Stimulated activated CD4-positive, alpha-beta T cell treated with anti-CD3 and anti-CD28 coated beads, Interleukin-2, amount 100 ng/mL, for 48 hours (primary cell): Measurements from ENCODE around the gene MYO15A.

Source experiments
- DNase-seq, 2 donors: peaks; one replicate each; pipeline ENCODE4 v3.0.0-alpha.2; 2020

MYO15A gene

GRCh38 chr17:18108401-18109312, at the start of gene MYO15A:
Gene MYO15A, plus strand, starts transcription at chr17:18108756. Its CDS starts 10,045 bp downstream, at chr17:18118801.
- DNase-seq, result no peak

- no peak for DNase-seq
These were observed 49.3 kb upstream of the MYO15A start for GRCh38 chr17:18059283-18059682.

GRCh38 chr17:18064053-18064452, 44.5 kb upstream of the MYO15A start:
- no peak for DNase-seq

GRCh38 chr17:18065546-18065945, 43.0 kb upstream of the MYO15A start:
- no peak for DNase-seq

- DNase-seq, result no peak
These were observed 41.7 kb upstream of the MYO15A start for GRCh38 chr17:18066866-18067265.

- no peak for DNase-seq
These were observed 39.5 kb upstream of the MYO15A start for GRCh38 chr17:18069101-18069500.

GRCh38 chr17:18070861-18071340, 37.7 kb upstream of the MYO15A start:
- no peak for DNase-seq

GRCh38 chr17:18071751-18072150, 36.8 kb upstream of the MYO15A start:
- DNase-seq, result no peak

- DNase-seq, result no peak
These were observed 33.8 kb upstream of the MYO15A start for GRCh38 chr17:18074566-18075272.

GRCh38 chr17:18076936-18077335, 31.6 kb upstream of the MYO15A start:
- DNase-seq, result no peak

- DNase-seq, result no peak
These were observed 29.0 kb upstream of the MYO15A start for GRCh38 chr17:18079543-18079942.

- no peak for DNase-seq
These were observed 24.3 kb upstream of the MYO15A start for GRCh38 chr17:18084256-18084655.

- DNase-seq, result peak; percentile 94 to 96
These were observed 20.7 kb upstream of the MYO15A start, which contains the start of gene DRG2 for GRCh38 chr17:18087610-18088491. Gene DRG2, plus strand, starts transcription at chr17:18087948. Its CDS starts 76 bp downstream, at chr17:18088024.

- no peak for DNase-seq
These were observed 18.9 kb upstream of the MYO15A start for GRCh38 chr17:18089613-18090012.

GRCh38 chr17:18093616-18094408, 14.7 kb upstream of the MYO15A start:
- no peak for DNase-seq

- no peak for DNase-seq
These were observed 14.1 kb upstream of the MYO15A start for GRCh38 chr17:18094409-18094807.

- no peak for DNase-seq
These were observed 9.0 kb upstream of the MYO15A start for GRCh38 chr17:18099516-18099915.

GRCh38 chr17:18100616-18101015, 7.9 kb upstream of the MYO15A start:
- DNase-seq, result no peak

GRCh38 chr17:18101828-18102227, 6.7 kb upstream of the MYO15A start:
- DNase-seq, result no peak

- no peak for DNase-seq
These were observed 5.9 kb upstream of the MYO15A start for GRCh38 chr17:18102640-18103039.

GRCh38 chr17:18105027-18105426, 3.5 kb upstream of the MYO15A start:
- no peak for DNase-seq

- no peak for DNase-seq
These were observed 3.0 kb upstream of the MYO15A start for GRCh38 chr17:18105595-18105994.
